Common myeloid progenitor, CD34-positive (primary cell): ENCODE data around the gene SLC9A6.
A peak's percentile ranks its signal among the peaks of the same experiment; 100 is the strongest.

Source experiments
- CTCF ChIA-PET: fragments of 350-600 bp; sonication (Branson Sonifier 250); formaldehyde crosslinking; loops from one replicate; lab custom pipeline; 2021; ENCODE audit warnings: antibody characterized with exemption; lab: Charles Lee
- POLR2A ChIA-PET: fragments of 350-600 bp; sonication (Branson Sonifier 250); formaldehyde crosslinking; loops from one replicate; lab custom pipeline; 2021; ENCODE audit warnings: antibody characterized with exemption; lab: Charles Lee
- DNase-seq, 3 donors: peaks; one replicate each; pipeline versions ENCODE4 v3.0.0 to v3.0.0-alpha.2; 2013
- H3K27ac ChIP-seq, 2 experiments: 1 replicate in 1 of 2; 2 replicates in 1 of 2; pipeline ENCODE4 v1.7.0; 2013; ENCODE audit warnings: inconsistent platforms in 2 of 2, low read length in 2 of 2, mild to moderate bottlenecking in 2 of 2, low read depth in 1 of 2, moderate library complexity in 1 of 2; ENCODE audit not compliant: severe bottlenecking in 2 of 2, insufficient read depth in 1 of 2, poor library complexity in 1 of 2
- H3K27me3 ChIP-seq, 5 experiments: replicated peaks in 2 of 5; 1 replicate in 3 of 5; 2 replicates in 2 of 5; pipeline versions ENCODE4 v1.6.1 to v1.7.0; 2013; ENCODE audit warnings: low read length in 4 of 5, mild to moderate bottlenecking in 2 of 5, moderate library complexity in 2 of 5, inconsistent platforms in 1 of 5; ENCODE audit not compliant: insufficient read depth in 5 of 5, control insufficient read depth in 4 of 5
- H3K36me3 ChIP-seq, 4 experiments: 1 replicate in 2 of 4; 2 replicates in 2 of 4; pipeline versions ENCODE4 v1.6.1 to v1.7.0; 2013; ENCODE audit warnings: low read length in 3 of 4, control low read depth in 1 of 4, mild to moderate bottlenecking in 1 of 4; ENCODE audit not compliant: control insufficient read depth in 4 of 4, insufficient read depth in 4 of 4
- H3K4me1 ChIP-seq, 4 experiments: 1 replicate in 3 of 4; 2 replicates in 1 of 4; pipeline versions ENCODE4 v1.6.1 to v1.7.1; 2013; ENCODE audit warnings: low read length in 3 of 4, mild to moderate bottlenecking in 3 of 4, control low read depth in 1 of 4, inconsistent platforms in 1 of 4, moderate library complexity in 1 of 4; ENCODE audit not compliant: control insufficient read depth in 4 of 4, insufficient read depth in 4 of 4; ENCODE audit errors: control extremely low read depth in 1 of 4
- H3K4me3 ChIP-seq, 7 experiments: 1 replicate in 4 of 7; 2 replicates in 3 of 7; pipeline versions ENCODE4 v1.5.1 to v1.7.0; 2013; ENCODE audit warnings: mild to moderate bottlenecking in 7 of 7, low read length in 6 of 7, moderate library complexity in 6 of 7, inconsistent platforms in 2 of 7, low read depth in 2 of 7, control low read depth in 1 of 7; ENCODE audit not compliant: insufficient read depth in 4 of 7, control insufficient read depth in 1 of 7; ENCODE audit errors: extremely low read depth in 1 of 7
- H3K9me3 ChIP-seq, 5 experiments: 1 replicate in 4 of 5; 2 replicates in 1 of 5; pipeline versions ENCODE4 v1.6.1 to v1.7.1; 2013; ENCODE audit warnings: low read length in 4 of 5, mild to moderate bottlenecking in 2 of 5, inconsistent platforms in 1 of 5, low read depth in 1 of 5, moderate library complexity in 1 of 5; ENCODE audit not compliant: control insufficient read depth in 4 of 5, insufficient read depth in 2 of 5; ENCODE audit errors: control extremely low read depth in 1 of 5
- WGBS: methylation state at CpG from one replicate; pipeline ENCODE4 v1.1.5; 2013; ENCODE audit not compliant: insufficient coverage; 5-methylcytosine and 5-hydroxymethylcytosine counted together

Gene SLC9A6

DNA sequence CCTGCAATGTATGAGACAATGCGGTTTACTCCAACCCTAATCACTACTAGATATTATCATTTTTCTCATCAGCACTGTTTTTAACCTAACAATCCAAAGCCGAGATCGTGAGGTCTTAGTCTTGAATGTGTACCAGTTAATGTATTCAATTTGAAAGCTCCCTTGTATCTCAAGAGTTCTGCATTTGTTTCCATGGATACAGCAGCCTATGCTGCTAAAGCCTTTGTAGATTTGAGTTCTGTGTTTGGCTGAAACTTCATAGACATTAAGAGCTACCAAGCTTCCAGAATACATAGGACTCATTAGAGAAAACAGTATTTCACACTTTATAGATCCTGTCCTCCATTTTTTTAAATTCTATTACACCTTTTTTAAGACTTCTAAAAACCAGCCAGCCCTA is 39.9 kb downstream of the SLC9A6 start:
- ChIA-PET CTCF (no interaction called here), POLR2A (no interaction called here)
- no peak overlapping the region for H3K27ac ChIP-seq
- DNase-seq, result no peak
- no CpG with 5 or more reads among the region's 3 CpGs for WGBS
- peaks cover 0 to 14% (median 1%) of the 10 kb centered on the region in 4 experiments for H3K36me3 ChIP-seq
- no peaks in the 10 kb centered on the region for H3K27me3 ChIP-seq
- no peaks in the 10 kb centered on the region for H3K9me3 ChIP-seq
- no peak overlapping the region for H3K4me3 ChIP-seq
- no peaks in the 10 kb centered on the region for H3K4me1 ChIP-seq

DNA sequence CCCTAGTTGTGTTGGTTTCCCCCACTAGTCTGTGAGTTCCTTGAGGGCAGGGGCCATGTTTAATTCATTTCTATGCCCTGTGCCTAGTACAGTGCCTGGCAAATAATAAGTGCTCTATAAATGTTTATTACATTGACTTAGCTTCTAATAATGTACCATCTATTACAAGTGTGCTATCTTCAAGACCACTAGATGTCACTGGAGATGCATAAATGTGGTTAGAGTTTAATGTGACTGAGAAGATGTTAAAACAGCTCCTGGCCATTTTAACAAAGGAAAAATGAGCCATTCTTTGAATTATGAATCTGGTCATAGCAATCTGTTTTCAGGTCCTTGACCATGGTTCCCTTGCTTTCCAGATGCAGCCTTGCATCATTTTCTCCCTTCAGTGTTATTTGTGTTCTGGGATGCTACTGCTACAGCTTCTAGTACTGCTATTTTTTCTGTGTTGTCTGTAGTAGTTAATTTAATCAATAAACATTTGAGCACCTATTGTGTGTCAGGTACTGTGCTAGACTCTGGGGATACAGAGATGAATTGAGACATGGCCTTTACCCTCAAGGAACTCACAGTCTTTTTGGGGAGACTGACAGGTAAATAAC is 43.2 kb downstream of the SLC9A6 start:
- Histone ChIP-seq H3K4me1 (no peaks in the 10 kb centered on the region), H3K27ac (no peak overlapping the region), H3K4me3 (no peak overlapping the region), H3K36me3 (peaks cover 0 to 12% (median 0%) of the 10 kb centered on the region in 4 experiments), H3K9me3 (no peaks in the 10 kb centered on the region), H3K27me3 (no peaks in the 10 kb centered on the region)
- peak; percentile 49 to 82 (median 78) for DNase-seq
- CTCF ChIA-PET, result interaction anchor here (0.6 to 4.1 kb wide), 23 partner anchors 9 to 449 kb away, joined by 3 to 59 read pairs (median 4); no protein-coding TSS in a partner anchor
- POLR2A ChIA-PET, result no interaction called here

DNA sequence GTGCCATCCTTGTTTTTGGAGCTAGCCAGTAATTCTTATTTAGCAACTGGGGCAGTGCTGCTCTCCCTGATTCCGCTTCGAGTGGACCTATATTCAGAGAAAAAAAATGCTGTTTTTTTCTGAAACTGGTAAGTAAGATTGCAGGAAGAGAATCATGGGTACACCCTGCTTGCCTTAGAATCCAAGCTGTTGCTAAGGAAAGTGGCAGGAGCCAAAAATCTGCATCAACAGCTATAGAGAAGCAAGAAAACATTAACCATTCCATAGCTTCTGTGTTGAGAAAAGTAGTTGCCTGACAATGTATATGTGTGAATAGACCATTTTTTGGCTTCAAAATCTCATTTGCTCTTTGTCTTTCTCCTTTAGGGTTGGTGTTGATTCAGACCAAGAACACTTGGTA is 44.5 kb downstream of the SLC9A6 start:
- no peaks in the 10 kb centered on the region for H3K9me3 ChIP-seq
- no peaks in the 10 kb centered on the region for H3K27me3 ChIP-seq
- H3K4me1 ChIP-seq, result no peaks in the 10 kb centered on the region
- WGBS, result no CpG with 5 or more reads among the region's 2 CpGs
- peaks cover 0 to 11% (median 0%) of the 10 kb centered on the region in 4 experiments for H3K36me3 ChIP-seq
- H3K27ac ChIP-seq, result no peak overlapping the region
- CTCF ChIA-PET, result interaction anchor here (0.7 to 4.1 kb wide), 7 partner anchors 8 to 183 kb away, joined by 4 to 59 read pairs (median 12); no protein-coding TSS in a partner anchor
- POLR2A ChIA-PET, result no interaction called here
- no peak overlapping the region for H3K4me3 ChIP-seq
- DNase-seq, result no peak

DNA sequence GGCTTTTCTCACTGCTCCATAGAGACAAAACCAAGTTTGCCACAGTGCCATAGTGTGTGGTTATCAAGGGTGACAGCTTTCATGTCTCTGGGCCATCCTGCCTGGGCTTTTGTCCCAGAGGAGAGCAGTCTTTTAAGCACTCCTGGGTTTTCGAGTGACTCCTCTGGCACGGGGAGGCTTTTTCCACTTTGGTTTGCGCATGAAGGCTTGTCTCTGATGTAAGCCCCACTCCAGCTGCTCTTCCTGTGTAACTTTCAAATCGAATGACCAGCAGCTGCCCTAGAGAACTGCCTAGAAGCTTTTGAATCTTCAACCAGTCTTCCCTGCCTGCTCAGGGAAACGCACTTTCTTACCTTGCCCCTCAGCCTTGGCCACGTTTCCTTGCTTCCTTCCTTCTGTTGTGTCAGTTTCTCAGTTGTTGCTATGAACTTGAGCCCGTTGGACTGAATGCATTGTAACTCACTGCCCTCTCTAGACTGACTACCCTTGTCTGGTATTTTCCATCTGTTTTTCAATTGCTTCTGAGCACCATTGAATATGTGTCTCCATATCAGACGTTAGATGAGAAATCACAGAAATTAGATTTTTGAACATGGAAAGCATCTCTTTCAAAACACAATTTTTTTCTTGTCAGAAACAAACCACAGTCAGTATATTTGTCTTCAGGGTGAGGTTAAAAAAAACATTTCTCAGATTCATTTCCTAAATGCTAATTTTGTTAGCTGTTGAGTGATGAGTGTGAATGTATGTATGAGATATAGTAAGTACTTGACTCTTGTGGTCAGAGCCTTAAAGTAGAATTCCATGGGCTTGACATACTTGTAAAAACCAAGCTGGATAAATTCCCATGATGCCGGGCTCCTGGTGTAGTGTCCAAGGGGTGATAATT is 45.3 kb downstream of the SLC9A6 start:
- no peak for DNase-seq
- Histone ChIP-seq H3K9me3 (no peaks in the 10 kb centered on the region), H3K4me1 (no peaks in the 10 kb centered on the region), H3K27me3 (no peaks in the 10 kb centered on the region), H3K36me3 (peaks cover 0 to 10% (median 0%) of the 10 kb centered on the region in 4 experiments), H3K4me3 (no peak overlapping the region), H3K27ac (no peak overlapping the region)
- WGBS, result 84% methylated on average over 8 of the region's 9 CpGs
- POLR2A ChIA-PET, result no interaction called here
- CTCF ChIA-PET, result interaction anchor here (0.8 to 4.1 kb wide), 6 partner anchors 7 to 182 kb away, joined by 3 to 59 read pairs (median 4); no protein-coding TSS in a partner anchor

DNA sequence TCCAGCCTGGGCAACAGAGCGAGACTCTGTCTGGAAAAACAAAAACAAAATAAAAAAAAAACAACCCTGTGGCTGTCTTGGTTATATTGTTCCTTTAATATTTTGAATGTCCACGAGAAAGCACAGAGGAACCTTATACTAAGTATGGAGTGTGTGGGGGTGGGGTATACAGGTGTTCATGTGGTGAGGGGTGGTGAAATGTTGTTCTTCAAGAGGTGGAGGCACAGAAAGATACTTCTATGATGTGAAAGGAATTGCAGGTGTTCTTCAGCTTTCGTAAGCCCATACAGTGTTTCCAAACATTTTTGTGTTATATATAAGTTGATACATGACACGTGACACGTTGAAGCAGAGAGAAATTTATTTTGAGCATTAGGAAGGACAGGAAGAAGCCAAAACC is 46.4 kb downstream of the SLC9A6 start:
- H3K4me3 ChIP-seq, result no peak overlapping the region
- H3K27me3 ChIP-seq, result no peaks in the 10 kb centered on the region
- no peaks in the 10 kb centered on the region for H3K9me3 ChIP-seq
- WGBS, result 100% methylated on average over 2 of the region's 5 CpGs
- H3K4me1 ChIP-seq, result no peaks in the 10 kb centered on the region
- peaks cover 0 to 10% (median 0%) of the 10 kb centered on the region in 4 experiments for H3K36me3 ChIP-seq
- H3K27ac ChIP-seq, result no peak overlapping the region
- POLR2A ChIA-PET, result no interaction called here
- DNase-seq, result no peak
- CTCF ChIA-PET, result interaction anchor here (1.2 to 2.1 kb wide), 2 partner anchors 131 to 178 kb away, joined by 3 to 8 read pairs; no protein-coding TSS in a partner anchor

DNA sequence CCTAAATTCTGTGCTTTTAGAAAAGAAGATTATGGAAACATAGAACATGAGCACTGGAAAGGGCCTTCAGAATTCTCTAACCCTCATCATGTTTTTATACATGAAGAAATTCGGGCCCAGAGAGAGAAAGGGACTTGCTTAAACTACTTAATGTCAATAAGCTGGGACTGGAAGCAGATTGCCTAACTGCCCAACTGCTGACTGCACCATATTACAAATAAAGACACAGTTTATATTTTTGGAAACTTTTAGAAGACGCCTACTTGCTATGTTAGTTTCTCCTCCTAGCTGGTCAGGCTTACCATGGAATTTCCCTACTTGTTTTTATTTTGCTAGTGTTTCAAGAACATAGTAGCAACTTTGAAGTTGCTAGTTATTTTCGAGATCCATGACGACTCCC is 47.1 kb downstream of the SLC9A6 start:
- no peaks in the 10 kb centered on the region for H3K4me1 ChIP-seq
- no peak for DNase-seq
- 83% methylated on average over 1 of the region's 4 CpGs for WGBS
- ChIA-PET CTCF (interaction anchor here (2.1 kb wide), 1 partner anchor 130 kb away, joined by 8 read pairs; no protein-coding TSS in a partner anchor), POLR2A (no interaction called here)
- no peak overlapping the region for H3K27ac ChIP-seq
- H3K4me3 ChIP-seq, result no peak overlapping the region
- H3K27me3 ChIP-seq, result no peaks in the 10 kb centered on the region
- no peaks in the 10 kb centered on the region for H3K9me3 ChIP-seq
- H3K36me3 ChIP-seq, result peaks cover 0 to 10% (median 0%) of the 10 kb centered on the region in 4 experiments

DNA sequence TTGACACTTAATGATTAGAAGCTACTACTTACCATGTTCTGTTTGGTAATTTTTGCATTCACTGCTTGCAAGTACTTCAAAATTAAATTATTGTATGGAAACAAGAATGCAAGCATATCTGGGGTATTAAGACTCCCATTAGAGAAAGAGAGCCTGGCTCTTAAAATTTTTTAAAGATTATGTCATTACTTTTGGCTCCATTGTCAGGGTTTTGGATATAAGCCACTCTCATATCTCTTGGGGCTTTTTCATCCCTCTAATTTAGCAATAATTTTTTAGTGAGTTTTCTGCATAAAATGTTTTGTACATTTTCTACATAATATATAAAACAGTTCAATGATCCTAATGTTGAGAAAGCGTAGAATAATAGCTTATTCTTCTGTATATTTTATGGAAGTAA is 49.4 kb downstream of the SLC9A6 start:
- DNase-seq, result no peak
- WGBS, result no CpG with 5 or more reads among the region's 1 CpG
- ChIA-PET POLR2A (no interaction called here), CTCF (interaction anchor here (1.1 to 1.5 kb wide), 2 partner anchors 10 to 129 kb away, joined by 3 to 7 read pairs; no protein-coding TSS in a partner anchor)
- H3K36me3 ChIP-seq, result peaks cover 0 to 6% (median 0%) of the 10 kb centered on the region in 4 experiments
- H3K27ac ChIP-seq, result no peak overlapping the region
- no peak overlapping the region for H3K4me3 ChIP-seq
- no peaks in the 10 kb centered on the region for H3K9me3 ChIP-seq
- H3K27me3 ChIP-seq, result no peaks in the 10 kb centered on the region
- H3K4me1 ChIP-seq, result no peaks in the 10 kb centered on the region
